HUES48 (cell line): ENCODE data around the gene GALNT13.

Experiments used
- H3K27ac ChIP-seq: one replicate; pipeline ENCODE4 v1.7.0; 2013; ENCODE audit warnings: low read depth, low read length, inconsistent platforms
- H3K27me3 ChIP-seq: 2 replicates; pipeline ENCODE4 v1.6.1; 2013; ENCODE audit warnings: mild to moderate bottlenecking, low read length; ENCODE audit not compliant: control insufficient read depth, insufficient read depth
- H3K36me3 ChIP-seq: 2 replicates; pipeline ENCODE4 v1.6.1; 2013; ENCODE audit warnings: low read length; ENCODE audit not compliant: control insufficient read depth, insufficient read depth
- H3K4me1 ChIP-seq: 2 replicates; pipeline ENCODE4 v1.6.1; 2013; ENCODE audit warnings: mild to moderate bottlenecking, low read length; ENCODE audit not compliant: control insufficient read depth, insufficient read depth
- H3K4me3 ChIP-seq: 2 replicates; pipeline ENCODE4 v1.5.1; 2013; ENCODE audit warnings: mild to moderate bottlenecking, low read depth, low read length
- H3K9ac ChIP-seq: 2 replicates; pipeline ENCODE4 v1.6.1; 2013; ENCODE audit warnings: mild to moderate bottlenecking, low read depth, low read length, moderate library complexity
- H3K9me3 ChIP-seq: 2 replicates; pipeline ENCODE4 v1.6.1; 2013; ENCODE audit warnings: low read length; ENCODE audit not compliant: control insufficient read depth, insufficient read depth

GALNT13 gene

DNA sequence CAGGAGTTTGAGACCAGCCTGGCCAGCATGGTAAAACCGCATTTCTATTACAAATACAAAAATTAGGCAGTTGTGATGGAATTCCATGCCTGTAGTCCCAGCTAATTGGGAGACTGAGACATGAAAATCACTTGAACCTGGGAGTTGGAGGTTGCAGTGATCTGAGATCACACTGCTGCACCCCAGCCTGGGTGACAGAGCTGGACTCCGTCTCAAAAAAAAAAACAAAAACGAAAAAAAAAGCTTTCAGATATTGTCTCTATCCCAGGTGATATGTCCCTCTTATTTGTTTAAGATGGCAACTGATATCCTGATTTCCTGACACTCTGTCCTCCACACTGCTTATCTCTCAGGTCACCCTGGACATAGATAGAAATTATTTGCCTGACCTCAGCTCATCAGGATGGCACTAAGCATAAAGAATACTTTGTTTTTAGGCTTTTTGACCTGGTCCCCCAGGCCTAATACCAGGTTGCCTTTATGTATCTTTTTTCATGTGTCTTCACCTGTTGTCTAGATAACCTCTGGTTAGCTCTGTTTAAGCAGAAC is 531.6 kb downstream of the GALNT13 start:
- H3K9me3 ChIP-seq = no peaks in the 10 kb centered on the region
- no peaks in the 10 kb centered on the region for H3K36me3 ChIP-seq
- H3K4me3 ChIP-seq = no peak overlapping the region
- no peaks in the 10 kb centered on the region for H3K27me3 ChIP-seq
- no peak overlapping the region for H3K9ac ChIP-seq
- H3K4me1 ChIP-seq = peaks cover 16% of the 10 kb centered on the region
- H3K27ac ChIP-seq = no peak overlapping the region

GRCh38 chr2:154408786-154409185 is 537.1 kb downstream of the GALNT13 start:
- Histone ChIP-seq H3K27ac (no peak overlapping the region), H3K27me3 (no peaks in the 10 kb centered on the region), H3K9ac (no peak overlapping the region), H3K9me3 (no peaks in the 10 kb centered on the region), H3K4me1 (peaks cover 2% of the 10 kb centered on the region; the same call in 1 of the 2 replicates), H3K4me3 (no peak overlapping the region), H3K36me3 (no peaks in the 10 kb centered on the region)

- H3K4me1 ChIP-seq = no peaks in the 10 kb centered on the region
- no peak overlapping the region for H3K9ac ChIP-seq
- H3K27ac ChIP-seq = no peak overlapping the region
- no peak overlapping the region for H3K4me3 ChIP-seq
- no peaks in the 10 kb centered on the region for H3K9me3 ChIP-seq
- no peaks in the 10 kb centered on the region for H3K27me3 ChIP-seq
- H3K36me3 ChIP-seq = no peaks in the 10 kb centered on the region
These were observed 550.5 kb downstream of the GALNT13 start for GRCh38 chr2:154422251-154422650.

DNA sequence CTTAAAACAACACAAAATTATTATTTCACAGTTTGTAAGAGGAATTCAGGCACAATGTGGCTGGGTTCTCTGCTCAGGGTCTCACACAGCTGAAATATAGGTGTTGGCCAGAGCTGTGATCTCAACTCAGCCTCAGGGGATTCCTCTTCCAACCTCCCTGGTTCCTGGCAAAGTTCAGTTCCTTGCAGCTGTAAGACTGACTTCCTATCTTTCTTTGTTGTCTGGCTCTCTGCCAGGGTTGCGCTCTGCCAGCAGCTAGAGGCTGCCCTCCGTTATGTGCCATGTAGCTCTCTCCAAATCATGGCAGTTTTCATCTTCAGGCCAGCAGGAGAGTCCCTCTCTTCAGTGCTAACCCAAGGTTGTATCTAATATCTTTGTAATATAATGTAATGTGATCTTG is 554.3 kb downstream of the GALNT13 start:
- no peaks in the 10 kb centered on the region for H3K27me3 ChIP-seq
- H3K4me1 ChIP-seq = no peaks in the 10 kb centered on the region
- H3K36me3 ChIP-seq = no peaks in the 10 kb centered on the region
- no peak overlapping the region for H3K27ac ChIP-seq
- no peak overlapping the region for H3K9ac ChIP-seq
- H3K9me3 ChIP-seq = no peaks in the 10 kb centered on the region
- no peak overlapping the region for H3K4me3 ChIP-seq

DNA sequence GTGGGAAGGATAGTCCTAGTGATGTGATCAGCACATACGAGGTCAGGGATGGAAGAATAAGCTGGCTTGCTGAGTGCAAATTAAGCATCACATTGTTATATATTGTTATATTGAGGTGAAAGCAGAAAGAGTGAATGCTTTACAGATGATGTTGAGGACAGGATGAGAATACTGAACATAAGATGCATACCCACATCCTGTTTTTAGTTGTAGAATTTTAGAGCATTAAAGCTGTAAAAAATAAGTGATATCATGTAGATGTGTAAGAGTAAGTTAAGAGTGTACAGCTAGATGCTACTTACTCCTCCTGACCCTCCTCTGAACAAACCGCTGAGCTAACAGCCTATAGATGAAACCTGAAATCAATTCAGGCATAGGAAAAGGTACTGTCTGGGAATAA is 555.7 kb downstream of the GALNT13 start:
- H3K9me3 ChIP-seq = no peaks in the 10 kb centered on the region
- H3K27me3 ChIP-seq = no peaks in the 10 kb centered on the region
- H3K4me3 ChIP-seq = no peak overlapping the region
- H3K9ac ChIP-seq = no peak overlapping the region
- H3K27ac ChIP-seq = no peak overlapping the region
- H3K4me1 ChIP-seq = no peaks in the 10 kb centered on the region
- no peaks in the 10 kb centered on the region for H3K36me3 ChIP-seq

- H3K9me3 ChIP-seq = no peaks in the 10 kb centered on the region
- H3K4me1 ChIP-seq = no peaks in the 10 kb centered on the region
- H3K9ac ChIP-seq = no peak overlapping the region
- H3K36me3 ChIP-seq = no peaks in the 10 kb centered on the region
- no peaks in the 10 kb centered on the region for H3K27me3 ChIP-seq
- no peak overlapping the region for H3K4me3 ChIP-seq
- H3K27ac ChIP-seq = no peak overlapping the region
These were observed 556.3 kb downstream of the GALNT13 start for GRCh38 chr2:154428022-154428421.

DNA sequence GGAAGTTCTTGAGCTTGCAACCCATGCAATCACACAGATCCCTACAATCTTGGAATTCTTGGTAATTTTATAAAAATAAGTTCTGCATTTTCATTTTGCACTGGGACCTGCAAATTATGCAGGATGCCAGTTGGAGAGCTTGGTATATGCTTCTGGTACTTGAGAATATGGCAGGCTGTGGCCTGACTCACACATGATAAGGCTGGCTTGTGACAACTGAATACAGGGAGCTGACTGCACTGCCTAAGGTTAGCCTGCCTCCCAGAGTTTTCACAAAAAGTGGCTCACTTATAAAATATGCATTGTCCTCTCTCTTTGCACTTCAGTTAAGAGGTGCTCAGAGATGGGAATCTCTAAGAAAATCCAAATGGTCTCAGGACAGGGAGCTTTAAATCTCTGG is 561.3 kb downstream of the GALNT13 start:
- H3K9ac ChIP-seq = no peak overlapping the region
- no peak overlapping the region for H3K27ac ChIP-seq
- H3K36me3 ChIP-seq = no peaks in the 10 kb centered on the region
- H3K27me3 ChIP-seq = no peaks in the 10 kb centered on the region
- no peak overlapping the region for H3K4me3 ChIP-seq
- no peaks in the 10 kb centered on the region for H3K9me3 ChIP-seq
- peaks cover 1% of the 10 kb centered on the region; the same call in 1 of the 2 replicates for H3K4me1 ChIP-seq

DNA sequence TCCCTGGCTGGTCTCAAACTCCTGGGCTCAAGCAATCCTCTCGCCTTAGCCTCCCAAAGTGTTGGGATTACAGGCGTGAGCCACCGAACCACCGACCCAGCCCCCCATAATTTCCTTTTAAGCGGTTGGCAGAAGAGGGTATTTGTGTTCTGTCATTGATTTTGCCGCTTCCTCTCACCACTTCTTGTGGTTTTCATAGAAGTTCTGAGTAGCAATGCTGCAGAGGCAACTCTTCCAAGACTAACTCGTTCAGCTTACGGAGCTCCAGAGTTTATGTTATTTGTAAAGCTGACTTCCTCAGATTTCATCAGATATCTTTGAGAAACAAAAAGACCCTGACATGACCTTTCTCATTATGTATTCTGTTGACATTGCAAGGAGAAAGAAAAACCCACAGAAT is 565.4 kb downstream of the GALNT13 start:
- Histone ChIP-seq H3K4me3 (no peak overlapping the region), H3K9me3 (no peaks in the 10 kb centered on the region), H3K27me3 (no peaks in the 10 kb centered on the region), H3K27ac (no peak overlapping the region), H3K36me3 (no peaks in the 10 kb centered on the region), H3K9ac (no peak overlapping the region), H3K4me1 (peaks cover 6% of the 10 kb centered on the region; the same call in 1 of the 2 replicates)

GRCh38 chr2:154439156-154439555 is 567.4 kb downstream of the GALNT13 start:
- H3K4me3 ChIP-seq = no peak overlapping the region

GRCh38 chr2:154443919-154444318 is 572.2 kb downstream of the GALNT13 start:
- Histone ChIP-seq H3K27ac (no peak overlapping the region), H3K27me3 (no peaks in the 10 kb centered on the region), H3K36me3 (no peaks in the 10 kb centered on the region), H3K4me1 (no peaks in the 10 kb centered on the region), H3K9me3 (no peaks in the 10 kb centered on the region), H3K9ac (no peak overlapping the region), H3K4me3 (no peak overlapping the region)

More at GRCh38 chr2:154439156-154439555, 567.4 kb downstream of the GALNT13 start:
- Histone ChIP-seq H3K9ac (no peak overlapping the region), H3K36me3 (no peaks in the 10 kb centered on the region), H3K27ac (no peak overlapping the region), H3K27me3 (no peaks in the 10 kb centered on the region), H3K9me3 (no peaks in the 10 kb centered on the region), H3K4me1 (peaks cover 6% of the 10 kb centered on the region; the same call in 1 of the 2 replicates)

GRCh38 chr2:154446324-154446723 is 574.6 kb downstream of the GALNT13 start:
- H3K36me3 ChIP-seq = no peaks in the 10 kb centered on the region
- no peak overlapping the region for H3K9ac ChIP-seq
- no peaks in the 10 kb centered on the region for H3K9me3 ChIP-seq
- no peak overlapping the region for H3K27ac ChIP-seq
- no peaks in the 10 kb centered on the region for H3K27me3 ChIP-seq
- no peaks in the 10 kb centered on the region for H3K4me1 ChIP-seq
- H3K4me3 ChIP-seq = no peak overlapping the region
